ENCODE data around the gene OR1K1. TPM values are rescaled to one million over a fixed set of nuclear protein-coding genes. Genes with fewer than 3 reads are reported as not detected.

The OR1K1 gene
- total and polyA plus RNA-seq, 10 of the 15 experiments (the other 5 are each of a cell fraction or from before 2014, with no cell fraction given): not detected

GRCh38 chr9:122806661-122807060 is 6.7 kb downstream of the OR1K1 start (continued):
- TF ChIP-seq ZBTB11 (CRISPR knock-in tag; IDR thresholded peaks at IDR 0.05): no peak
- TF ChIP-seq BMI1 (IDR thresholded peaks at IDR 0.05; ENCODE audit: borderline replicate concordance): no peak
- no peak for TF ChIP-seq BCL11A (IDR thresholded peaks at IDR 0.05; ENCODE audit: low read depth, low read length)
- TF ChIP-seq TBL1XR1 (IDR thresholded peaks at IDR 0.05; ENCODE audit: low read depth, low read length): no peak
- no peak for TF ChIP-seq MYC (IDR thresholded peaks at IDR 0.05; ENCODE audit: insufficient read depth, insufficient read length, insufficient replicate concordance, low read length, severe bottlenecking)
- no peak for TF ChIP-seq REST (IDR thresholded peaks at IDR 0.05; ENCODE audit: low read depth, low read length)
- TF ChIP-seq E2F8 (IDR thresholded peaks at IDR 0.05; ENCODE audit: low read depth, partially characterized antibody): no peak

All from GM12878 (cell line).